ENCODE measurements around the gene ERBB4. TPM values are rescaled to one million over a fixed set of nuclear protein-coding genes. Genes with fewer than 3 reads are reported as not detected.

The ERBB4 gene
- total RNA-seq, 4 donors from 2014 or later: 0.59 to 1.5 (median 0.83) TPM

GRCh38 chr2:211390536-211391188, 1147.9 kb downstream of the ERBB4 start:
- WGBS, 2 donors: 59 to 64% methylated on average over 5 of the region's 5 CpGs
- TF ChIP-seq CTCF (IDR thresholded peaks at IDR 0.05): no peak
- TF ChIP-seq POLR2A (IDR thresholded peaks at IDR 0.05): no peak
- no peak for DNase-seq (ENCODE audit: low spot score in 2 of 2)
- no peak overlapping the region for H3K4me3 ChIP-seq (ENCODE audit: low read depth, poor library complexity, severe bottlenecking)
- intact Hi-C loops (cut with DNase I; ENCODE audit: low total_unique reads): no loop called here

GRCh38 chr2:211387734-211388133, 1150.9 kb downstream of the ERBB4 start:
- TF ChIP-seq CTCF (IDR thresholded peaks at IDR 0.05) (no peak), POLR2A (IDR thresholded peaks at IDR 0.05) (no peak)
- WGBS, 2 donors: 71 to 73% methylated on average over 6 of the region's 6 CpGs

GRCh38 chr2:211380041-211380440, 1158.6 kb downstream of the ERBB4 start:
- 83 to 89% methylated on average over 2 of the region's 2 CpGs for WGBS, 2 donors
- intact Hi-C loops (cut with DNase I; ENCODE audit: low total_unique reads): loop anchor here (5.0 kb wide), 1 partner anchor 643 kb away; no protein-coding TSS in a partner anchor
- TF ChIP-seq CTCF (IDR thresholded peaks at IDR 0.05): no peak
- no peak for TF ChIP-seq POLR2A (IDR thresholded peaks at IDR 0.05)

More at GRCh38 chr2:211387734-211388133, 1150.9 kb downstream of the ERBB4 start:
- H3K4me3 ChIP-seq (ENCODE audit: low read depth, poor library complexity, severe bottlenecking): no peak overlapping the region
- DNase-seq (ENCODE audit: low spot score in 2 of 2): no peak
- intact Hi-C loops (cut with DNase I; ENCODE audit: low total_unique reads): no loop called here

GRCh38 chr2:211376410-211376809, 1162.2 kb downstream of the ERBB4 start:
- TF ChIP-seq POLR2A (IDR thresholded peaks at IDR 0.05): no peak
- TF ChIP-seq CTCF (IDR thresholded peaks at IDR 0.05): no peak
- intact Hi-C loops (cut with DNase I; ENCODE audit: low total_unique reads): no loop called here
- DNase-seq (ENCODE audit: low spot score in 2 of 2): no peak
- H3K4me3 ChIP-seq (ENCODE audit: low read depth, poor library complexity, severe bottlenecking): no peak overlapping the region

More at GRCh38 chr2:211380041-211380440, 1158.6 kb downstream of the ERBB4 start:
- H3K4me3 ChIP-seq (ENCODE audit: low read depth, poor library complexity, severe bottlenecking): no peak overlapping the region
- no peak for DNase-seq (ENCODE audit: low spot score in 2 of 2)

GRCh38 chr2:211373203-211373602, 1165.4 kb downstream of the ERBB4 start:
- WGBS, 2 donors: 73 to 78% methylated on average over 2 of the region's 2 CpGs
- no peak for DNase-seq (ENCODE audit: low spot score in 2 of 2)
- intact Hi-C loops (cut with DNase I; ENCODE audit: low total_unique reads): no loop called here
- no peak overlapping the region for H3K4me3 ChIP-seq (ENCODE audit: low read depth, poor library complexity, severe bottlenecking)
- no peak for TF ChIP-seq POLR2A (IDR thresholded peaks at IDR 0.05)
- TF ChIP-seq CTCF (IDR thresholded peaks at IDR 0.05): no peak

GRCh38 chr2:211371465-211371864, 1167.1 kb downstream of the ERBB4 start:
- no peak overlapping the region for H3K4me3 ChIP-seq (ENCODE audit: low read depth, poor library complexity, severe bottlenecking)
- TF ChIP-seq POLR2A (IDR thresholded peaks at IDR 0.05) (no peak), CTCF (IDR thresholded peaks at IDR 0.05) (no peak)
- intact Hi-C loops (cut with DNase I; ENCODE audit: low total_unique reads): no loop called here
- DNase-seq (ENCODE audit: low spot score in 2 of 2): no peak
- 69 to 94% methylated on average over 2 of the region's 2 CpGs for WGBS, 2 donors

All from lower leg skin (tissue), 4 donors.